ENCODE results near the gene QRICH2.

DNA sequence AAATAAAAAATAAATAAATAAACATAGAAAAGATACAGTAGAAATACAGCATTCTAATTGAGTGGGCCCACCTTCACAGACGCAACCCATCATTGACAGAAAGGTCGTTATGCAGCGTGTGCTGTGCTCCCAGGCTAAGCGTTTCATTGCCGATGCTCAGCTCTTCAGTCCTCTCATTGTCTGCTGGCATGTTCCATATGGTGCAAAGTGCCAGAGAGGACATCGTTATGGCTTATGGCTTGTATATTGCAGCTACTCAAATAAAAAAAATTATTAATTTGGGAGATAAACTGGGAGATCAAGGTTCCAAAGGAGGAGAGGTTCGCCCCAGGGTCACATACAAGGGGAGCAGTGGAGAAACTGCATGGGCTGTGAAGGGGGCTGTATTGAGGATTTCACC is 54.2 kb downstream of the QRICH2 start:
- no peak for TF ChIP-seq CTCF (IDR thresholded peaks at IDR 0.05)
- no peak for TF ChIP-seq POLR2A (IDR thresholded peaks at IDR 0.05)
- TF ChIP-seq EP300 (IDR thresholded peaks at IDR 0.05) = no peak

Data from tibial nerve (tissue), 4 donors.